ENCODE data around the gene ATP7B.

- TF ChIP-seq CTCF (IDR thresholded peaks at IDR 0.05; ENCODE audit: insufficient read depth, low read depth, low read length) = no peak
- no peak for TF ChIP-seq EZH2 (IDR thresholded peaks at IDR 0.05; ENCODE audit: insufficient read depth, low read length)
Measured at GRCh38 chr13:51955816-51956603, 55.2 kb downstream of the ATP7B start.

Data from astrocyte (in vitro differentiated cells and primary cell).